HEK293T (cell line): ENCODE measurements around the gene SLAMF8.

ENCODE experiments used
- ARNT ChIP-seq: fragments of 450-650 bp; IDR thresholded peaks from 2 replicates; pipeline ENCODE4 v1.6.1; 2017; ENCODE audit warnings: mild to moderate bottlenecking
- BHLHE40 ChIP-seq: fragments of 450-650 bp; IDR thresholded peaks from 2 replicates; pipeline ENCODE4 v1.6.1; 2016; ENCODE audit warnings: mild to moderate bottlenecking, moderate library complexity, borderline replicate concordance
- ELF4 ChIP-seq: fragments of 450-650 bp; IDR thresholded peaks from 2 replicates; pipeline ENCODE4 v1.6.1; 2017; ENCODE audit warnings: antibody characterized with exemption
- FOXA1 ChIP-seq: fragments of 450-650 bp; IDR thresholded peaks from 2 replicates; pipeline ENCODE4 v1.6.1; 2016; ENCODE audit warnings: mild to moderate bottlenecking
- FOXK2 ChIP-seq: fragments of 450-650 bp; IDR thresholded peaks from 2 replicates; pipeline ENCODE4 v1.6.1; 2016; ENCODE audit warnings: mild to moderate bottlenecking
- FOXM1 ChIP-seq: fragments of 450-650 bp; IDR thresholded peaks from 2 replicates; pipeline ENCODE4 v1.6.1; 2017; ENCODE audit warnings: mild to moderate bottlenecking, borderline replicate concordance
- LEF1 ChIP-seq: fragments of 450-650 bp; IDR thresholded peaks from 2 replicates; pipeline ENCODE4 v1.6.1; 2017; ENCODE audit warnings: mild to moderate bottlenecking, borderline replicate concordance
- NFRKB ChIP-seq: fragments of 450-650 bp; IDR thresholded peaks from 2 replicates; pipeline ENCODE4 v1.6.1; 2016; ENCODE audit warnings: mild to moderate bottlenecking, moderate library complexity
- SP1 ChIP-seq: fragments of 450-650 bp; IDR thresholded peaks from 2 replicates; pipeline ENCODE4 v1.6.1; 2017
- SUZ12 ChIP-seq: fragments of 450-650 bp; IDR thresholded peaks from 2 replicates; pipeline ENCODE4 v1.6.1; 2016; ENCODE audit warnings: mild to moderate bottlenecking
- ZNF384 ChIP-seq: fragments of 450-650 bp; IDR thresholded peaks from 2 replicates; pipeline ENCODE4 v1.6.1; 2016

DNA sequence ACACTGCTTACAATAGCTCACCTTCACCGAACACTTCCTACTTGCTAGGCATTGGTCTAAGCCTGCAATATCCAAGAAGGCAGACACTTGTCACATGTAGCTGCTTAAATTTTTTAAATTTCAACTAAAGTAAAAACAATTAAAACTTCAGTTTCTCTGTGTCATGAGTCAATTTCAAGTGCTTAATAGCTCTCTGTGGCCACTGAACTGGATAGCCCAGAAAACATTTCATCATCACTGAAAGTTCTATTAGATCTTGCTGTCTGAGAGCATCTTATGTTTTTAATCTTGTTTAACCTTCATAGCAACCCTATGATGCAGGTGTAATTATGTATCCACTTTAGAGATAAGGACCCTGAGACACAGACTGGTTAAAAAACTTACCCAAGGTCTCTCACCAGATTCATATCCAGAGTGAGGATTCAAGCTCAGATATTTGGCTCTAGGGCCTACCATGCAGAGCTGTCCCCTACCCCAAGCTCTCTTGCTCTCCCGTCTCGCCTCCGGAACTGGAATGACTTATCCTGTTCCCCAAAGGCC is 27.2 kb upstream of the SLAMF8 start:
- TF ChIP-seq ARNT (no peak), FOXA1 (no peak), NFRKB (no peak), FOXM1 (no peak), BHLHE40 (no peak), FOXK2 (no peak), LEF1 (no peak), ELF4 (no peak), SUZ12 (no peak), ZNF384 (no peak), SP1 (no peak)
